ENCODE results near the gene HSPB1.
"Not testable (repeated sequence)": the region's sequence is repeated elsewhere in the genome, so short reads cannot be mapped to it uniquely, and the experiment has no call there.

The HSPB1 gene

GRCh38 chr7:76334320-76334967 is 32.0 kb downstream of the HSPB1 start:
- DNase-seq (ENCODE audit: low read depth): no peak

GRCh38 chr7:76335417-76335816 is 32.9 kb downstream of the HSPB1 start:
- not testable (repeated sequence) for DNase-seq (ENCODE audit: low read depth)

GRCh38 chr7:76336094-76336493 is 33.6 kb downstream of the HSPB1 start:
- no peak for DNase-seq (ENCODE audit: low read depth)

- DNase-seq (ENCODE audit: low read depth): no peak
Observed at GRCh38 chr7:76337147-76337546, 34.7 kb downstream of the HSPB1 start.

GRCh38 chr7:76338298-76339084 is 36.0 kb downstream of the HSPB1 start:
- no peak for DNase-seq (ENCODE audit: low read depth)

- no peak for DNase-seq (ENCODE audit: low read depth)
Observed at GRCh38 chr7:76340617-76341131, 38.2 kb downstream of the HSPB1 start.

GRCh38 chr7:76342222-76342621 is 39.7 kb downstream of the HSPB1 start:
- no peak for DNase-seq (ENCODE audit: low read depth)

- DNase-seq (ENCODE audit: low read depth): no peak
Observed at GRCh38 chr7:76343294-76343930, 40.9 kb downstream of the HSPB1 start.

GRCh38 chr7:76343931-76344321 is 41.5 kb downstream of the HSPB1 start:
- DNase-seq (ENCODE audit: low read depth): no peak

GRCh38 chr7:76346097-76346496 is 43.6 kb downstream of the HSPB1 start:
- DNase-seq (ENCODE audit: low read depth): no peak

GRCh38 chr7:76346778-76347177 is 44.3 kb downstream of the HSPB1 start:
- no peak for DNase-seq (ENCODE audit: low read depth)

- DNase-seq (ENCODE audit: low read depth): no peak
Observed at GRCh38 chr7:76347710-76348109, 45.2 kb downstream of the HSPB1 start.

- no peak for DNase-seq (ENCODE audit: low read depth)
Observed at GRCh38 chr7:76349313-76349885, 46.9 kb downstream of the HSPB1 start.

GRCh38 chr7:76351372-76351771 is 48.9 kb downstream of the HSPB1 start:
- DNase-seq (ENCODE audit: low read depth): no peak

- DNase-seq (ENCODE audit: low read depth): no peak
Observed at GRCh38 chr7:76352193-76352592, 49.7 kb downstream of the HSPB1 start.

GRCh38 chr7:76353744-76354143 is 51.3 kb downstream of the HSPB1 start:
- no peak for DNase-seq (ENCODE audit: low read depth)

All from CMK (cell line).